Posterior vena cava (tissue), 2 donors: Measurements from ENCODE around the gene TCEAL4. TPM values are rescaled to one million over a fixed set of nuclear protein-coding genes. Genes with fewer than 3 reads are reported as not detected.

ENCODE experiments used
- DNase-seq: peaks from one replicate; pipeline ENCODE4 v3.0.0-alpha.2; 2020; ENCODE audit warnings: low spot score
- intact Hi-C, 2 donors: fragments of 100-400 bp; cut with DNase I; formaldehyde crosslinking; loops; one replicate each; pipeline versions ENCODE4 v1.14.1 to v1.14.2; 2022 to 2023
- total RNA-seq, 2 donors: library from RNA; stranded (reverse); fragmentation: NEBNext Ultra II Directional; extraction: Animal tissue kit (Norgen Biotek cat#: 25700); gene quantifications; one replicate each; pipeline ENCODE4 v1.2.1, GENCODE V29; 2021
- donor health status: DM: yes; HTN: yes; CAD: no.
- donor health status: DM: yes; HTN: yes; CAD: no.

Gene TCEAL4
- total RNA-seq, 2 donors from 2014 or later = 197 to 336 TPM

GRCh38 chrX:103629318-103630170, 44.2 kb downstream of the TCEAL4 start:
- DNase-seq = peak; percentile 88
- intact Hi-C loops = loop anchor here in 1 of 2 donors (5.0 kb wide), 1 partner anchor 53 kb away; no protein-coding TSS in a partner anchor

GRCh38 chrX:103630171-103630511, 44.8 kb downstream of the TCEAL4 start:
- no peak for DNase-seq
- intact Hi-C loops = loop anchor here in 1 of 2 donors (5.0 kb wide), 1 partner anchor 52 kb away; no protein-coding TSS in a partner anchor

- intact Hi-C loops = loop anchor here in 1 of 2 donors (5.0 kb wide), 1 partner anchor 51 kb away; no protein-coding TSS in a partner anchor
- no peak for DNase-seq
Measured at GRCh38 chrX:103631145-103631544, 45.8 kb downstream of the TCEAL4 start.

GRCh38 chrX:103635436-103635835, 50.1 kb downstream of the TCEAL4 start:
- intact Hi-C loops = no loop called here

More at GRCh38 chrX:103635436-103635835, 50.1 kb downstream of the TCEAL4 start:
- DNase-seq = no peak

Other genes starting within 250 kb of the TCEAL4 start
- gene TCEAL9, start 229.0 kb upstream of the TCEAL4 start, total RNA-seq = 10 to 100 TPM; 45.8 to 54.6 TPM
- 10 to 100 TPM; 45.2 to 85.3 TPM for gene BEX3, start 209.0 kb upstream of the TCEAL4 start, total RNA-seq
- gene RAB40A, start 66.0 kb upstream of the TCEAL4 start, total RNA-seq = 10 to 100 TPM in 1 of 2 donors, 1 to 10 TPM in 1; 6.5 to 19.7 TPM
- gene TCEAL3, start 22.4 kb downstream of the TCEAL4 start, total RNA-seq = 100 to 1,000 TPM in 1 of 2 donors, 10 to 100 TPM in 1; 87.0 to 113 TPM
- gene TCEAL1, start 43.5 kb downstream of the TCEAL4 start, total RNA-seq = 100 to 1,000 TPM in 1 of 2 donors, 10 to 100 TPM in 1; 90.0 to 120 TPM
- 100 to 1,000 TPM; 404 to 531 TPM for gene MORF4L2, start 101.2 kb downstream of the TCEAL4 start, total RNA-seq
- gene TMEM31, start 125.4 kb downstream of the TCEAL4 start, total RNA-seq = not detected
- gene PLP1, start 191.3 kb downstream of the TCEAL4 start, total RNA-seq = 1 to 10 TPM; 3.6 to 5.0 TPM
- 10 to 100 TPM; 11.8 to 24.7 TPM for gene RAB9B, start 246.7 kb downstream of the TCEAL4 start, total RNA-seq